GM12878 (cell line): ENCODE results near the gene ETS1. TPM values are rescaled to one million over a fixed set of nuclear protein-coding genes. Genes with fewer than 3 reads are reported as not detected.

ENCODE experiments used
- EED ChIP-seq: sonication (generic); IDR thresholded peaks from 2 replicates; pipeline ENCODE4 v1.6.1; 2016; ENCODE audit warnings: antibody characterized with exemption, low read depth
- ETV6 ChIP-seq, 2 experiments: fragments of 450-650 bp in 1 of 2; IDR thresholded peaks in 1 of 2; conservative IDR thresholded peaks in 1 of 2; 2 replicates each; pipeline ENCODE4 v1.6.1; 2014; ENCODE audit warnings: antibody characterized with exemption in 1 of 2, borderline replicate concordance in 1 of 2, low read depth in 1 of 2, mild to moderate bottlenecking in 1 of 2, moderate library complexity in 1 of 2
- FOS ChIP-seq: IDR thresholded peaks from 3 replicates; pipeline ENCODE4 v1.6.1; 2011; ENCODE audit warnings: borderline replicate concordance; ENCODE audit not compliant: insufficient read length; ENCODE audit errors: extremely low read depth
- FOXM1 ChIP-seq: IDR thresholded peaks from 2 replicates; pipeline ENCODE4 v1.6.1; 2012; ENCODE audit warnings: low read depth, mild to moderate bottlenecking, inconsistent platforms, low read length, moderate library complexity
- MYC ChIP-seq: IDR thresholded peaks from 2 replicates; pipeline ENCODE4 v1.6.1; 2011; ENCODE audit warnings: mild to moderate bottlenecking, low read length, moderate library complexity, inconsistent platforms; ENCODE audit not compliant: insufficient read depth, insufficient replicate concordance, insufficient read length, severe bottlenecking
- PAX5 ChIP-seq: IDR thresholded peaks from 2 replicates; pipeline ENCODE4 v1.6.1; 2011; ENCODE audit warnings: low read depth, low read length, borderline replicate concordance
- RBBP5 ChIP-seq: fragments of 200-600 bp; sonication (generic); conservative IDR thresholded peaks from 2 replicates; pipeline ENCODE4 v1.6.1; 2016
- SMARCA5 ChIP-seq: fragments of 450-650 bp; IDR thresholded peaks from 2 replicates; pipeline ENCODE4 v1.6.1; 2017; ENCODE audit warnings: mild to moderate bottlenecking
- SP1 ChIP-seq: IDR thresholded peaks from one replicate; pipeline ENCODE4 v1.6.1; 2011; ENCODE audit warnings: low read depth, low read length
- ZNF24 ChIP-seq: fragments of 450-650 bp; IDR thresholded peaks from 2 replicates; pipeline ENCODE4 v1.6.1; 2017; ENCODE audit warnings: antibody characterized with exemption, mild to moderate bottlenecking
- ZNF384 ChIP-seq: IDR thresholded peaks from 2 replicates; pipeline ENCODE4 v1.6.1; 2012; ENCODE audit warnings: low read depth, mild to moderate bottlenecking, low read length, improper control_type of control experiment, borderline replicate concordance
- ZZZ3 ChIP-seq: IDR thresholded peaks from 2 replicates; pipeline ENCODE4 v1.6.1; 2011; ENCODE audit warnings: low read depth; ENCODE audit not compliant: control insufficient read depth, insufficient read length
- polyA plus RNA-seq, 11 experiments: library from polyadenylated mRNA; depleted of rRNA in 4 of 11; unstranded in 6 of 11; stranded (reverse) in 5 of 11; fragments of >200 nt; fragmentation: Nextera tagmentation in 4 of 11; fragmentation: Illumina TruSeq in 1 of 11; extraction: Ambion mirVana in 4 of 11; extraction: Trizol in 1 of 11; gene quantifications; 1 replicate in 1 of 11; 2 replicates in 10 of 11; pipeline versions ENCODE4 v1.2.1 to v1.2.3, GENCODE V29; 2011 to 2016; ENCODE audit warnings: inconsistent platforms in 2 of 11, missing spikeins in 2 of 11, low read depth in 1 of 11
- total RNA-seq, 4 experiments: library from RNA; depleted of rRNA in 3 of 4; stranded (reverse); fragments of >200 nt in 3 of 4; fragmentation: Illumina TruSeq in 1 of 4; extraction: Trizol in 1 of 4; gene quantifications; 2 replicates each; pipeline versions ENCODE4 v1.2.1 to v1.2.3, GENCODE V29; 2013 to 2021
- TF ChIP-seq, protein P1 (sequence below): fragments of 450-650 bp; conservative IDR thresholded peaks from 2 replicates; pipeline ENCODE4 v1.6.1; 2017; ENCODE audit warnings: mild to moderate bottlenecking, moderate library complexity
- TF ChIP-seq, protein P2 (sequence below): IDR thresholded peaks from 2 replicates; pipeline ENCODE4 v1.6.1; 2012; ENCODE audit warnings: mild to moderate bottlenecking, low read depth, low read length
- TF ChIP-seq, protein P3 (sequence below): fragments of 450-650 bp; IDR thresholded peaks from 2 replicates; pipeline ENCODE4 v1.6.1; 2017; ENCODE audit warnings: mild to moderate bottlenecking, low read depth, inconsistent platforms; ENCODE audit not compliant: poor library complexity, severe bottlenecking
- TF ChIP-seq, protein P4 (sequence below): IDR thresholded peaks from 2 replicates; pipeline ENCODE4 v1.6.1; 2012; ENCODE audit warnings: low read depth, low read length, improper control_type of control experiment
- TF ChIP-seq, protein P5 (sequence below): IDR thresholded peaks from 2 replicates; pipeline ENCODE4 v1.6.1; 2011; ENCODE audit warnings: borderline replicate concordance, low read depth, mild to moderate bottlenecking, moderate library complexity, mixed read lengths, low read length; ENCODE audit not compliant: insufficient read depth; ENCODE audit errors: extremely low read length

The ETS1 gene
- total and polyA plus RNA-seq, 10 of the 15 experiments (the other 5 are each of a cell fraction or from before 2014, with no cell fraction given) = 12.5 to 112 (median 55.5) TPM

DNA sequence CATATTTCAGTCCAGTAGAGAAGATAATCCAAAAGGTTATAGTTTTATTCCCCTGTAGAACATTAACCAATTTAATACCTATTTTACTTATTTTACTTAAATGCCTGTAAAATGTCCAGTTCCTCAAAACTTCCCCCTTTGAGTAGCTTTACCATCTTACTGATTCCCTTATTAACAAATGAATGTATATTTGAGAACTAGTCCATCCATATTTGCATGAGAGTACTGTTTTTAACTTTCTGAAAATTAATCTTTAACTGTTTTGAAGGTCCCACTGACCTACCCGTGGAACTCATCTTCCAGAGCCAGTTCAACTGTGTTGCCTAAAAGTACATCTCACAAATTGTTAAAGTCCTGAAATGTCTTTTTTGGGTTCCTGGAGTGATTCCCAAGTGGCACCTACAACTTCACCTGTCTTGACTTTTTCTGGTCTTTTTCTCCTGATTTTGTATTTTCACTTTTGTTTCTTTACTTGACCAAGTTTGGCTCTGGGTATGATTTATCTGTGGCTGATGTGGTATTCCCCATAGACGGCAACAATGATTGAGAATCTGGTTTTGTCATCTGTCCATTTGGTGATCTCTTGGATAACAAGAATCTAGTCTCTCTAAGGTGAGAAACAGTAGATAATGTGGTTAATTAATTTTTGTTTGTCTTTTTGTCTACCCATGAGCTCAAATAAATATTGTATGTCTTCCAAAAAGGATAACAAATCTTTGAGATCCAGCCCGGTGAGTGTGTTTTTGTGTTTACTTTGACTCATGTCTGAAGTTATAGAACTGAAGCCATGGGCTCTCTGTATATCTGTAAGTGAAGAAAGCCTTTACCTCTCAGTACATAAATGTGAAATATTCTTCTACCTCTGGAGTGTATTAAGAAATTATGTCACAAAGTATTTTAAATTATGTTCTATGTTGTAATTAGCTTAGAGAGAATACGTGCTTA is 174.2 kb downstream of the ETS1 start (continued):
- TF ChIP-seq, protein P1, sequence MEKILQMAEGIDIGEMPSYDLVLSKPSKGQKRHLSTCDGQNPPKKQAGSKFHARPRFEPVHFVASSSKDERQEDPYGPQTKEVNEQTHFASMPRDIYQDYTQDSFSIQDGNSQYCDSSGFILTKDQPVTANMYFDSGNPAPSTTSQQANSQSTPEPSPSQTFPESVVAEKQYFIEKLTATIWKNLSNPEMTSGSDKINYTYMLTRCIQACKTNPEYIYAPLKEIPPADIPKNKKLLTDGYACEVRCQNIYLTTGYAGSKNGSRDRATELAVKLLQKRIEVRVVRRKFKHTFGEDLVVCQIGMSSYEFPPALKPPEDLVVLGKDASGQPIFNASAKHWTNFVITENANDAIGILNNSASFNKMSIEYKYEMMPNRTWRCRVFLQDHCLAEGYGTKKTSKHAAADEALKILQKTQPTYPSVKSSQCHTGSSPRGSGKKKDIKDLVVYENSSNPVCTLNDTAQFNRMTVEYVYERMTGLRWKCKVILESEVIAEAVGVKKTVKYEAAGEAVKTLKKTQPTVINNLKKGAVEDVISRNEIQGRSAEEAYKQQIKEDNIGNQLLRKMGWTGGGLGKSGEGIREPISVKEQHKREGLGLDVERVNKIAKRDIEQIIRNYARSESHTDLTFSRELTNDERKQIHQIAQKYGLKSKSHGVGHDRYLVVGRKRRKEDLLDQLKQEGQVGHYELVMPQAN = no peak
- TF ChIP-seq RBBP5 (no peak), MYC (no peak), ZNF24 (peak; percentile 98), SP1 (no peak), EED (peak; percentile 52; the same call in 1 of the 2 replicates), FOXM1 (peak; percentile 71), ZNF384 (no peak), ZZZ3 (no peak), ETV6 (conservative IDR thresholded peaks at IDR 0.05 in 1 of 2, IDR thresholded peaks at IDR 0.05 in 1 of 2; ENCODE audit: borderline replicate concordance in 1 of 2, low read depth in 1 of 2) (no peak), FOS (no peak), PAX5 (no peak), SMARCA5 (no peak)
- TF ChIP-seq, protein P2, sequence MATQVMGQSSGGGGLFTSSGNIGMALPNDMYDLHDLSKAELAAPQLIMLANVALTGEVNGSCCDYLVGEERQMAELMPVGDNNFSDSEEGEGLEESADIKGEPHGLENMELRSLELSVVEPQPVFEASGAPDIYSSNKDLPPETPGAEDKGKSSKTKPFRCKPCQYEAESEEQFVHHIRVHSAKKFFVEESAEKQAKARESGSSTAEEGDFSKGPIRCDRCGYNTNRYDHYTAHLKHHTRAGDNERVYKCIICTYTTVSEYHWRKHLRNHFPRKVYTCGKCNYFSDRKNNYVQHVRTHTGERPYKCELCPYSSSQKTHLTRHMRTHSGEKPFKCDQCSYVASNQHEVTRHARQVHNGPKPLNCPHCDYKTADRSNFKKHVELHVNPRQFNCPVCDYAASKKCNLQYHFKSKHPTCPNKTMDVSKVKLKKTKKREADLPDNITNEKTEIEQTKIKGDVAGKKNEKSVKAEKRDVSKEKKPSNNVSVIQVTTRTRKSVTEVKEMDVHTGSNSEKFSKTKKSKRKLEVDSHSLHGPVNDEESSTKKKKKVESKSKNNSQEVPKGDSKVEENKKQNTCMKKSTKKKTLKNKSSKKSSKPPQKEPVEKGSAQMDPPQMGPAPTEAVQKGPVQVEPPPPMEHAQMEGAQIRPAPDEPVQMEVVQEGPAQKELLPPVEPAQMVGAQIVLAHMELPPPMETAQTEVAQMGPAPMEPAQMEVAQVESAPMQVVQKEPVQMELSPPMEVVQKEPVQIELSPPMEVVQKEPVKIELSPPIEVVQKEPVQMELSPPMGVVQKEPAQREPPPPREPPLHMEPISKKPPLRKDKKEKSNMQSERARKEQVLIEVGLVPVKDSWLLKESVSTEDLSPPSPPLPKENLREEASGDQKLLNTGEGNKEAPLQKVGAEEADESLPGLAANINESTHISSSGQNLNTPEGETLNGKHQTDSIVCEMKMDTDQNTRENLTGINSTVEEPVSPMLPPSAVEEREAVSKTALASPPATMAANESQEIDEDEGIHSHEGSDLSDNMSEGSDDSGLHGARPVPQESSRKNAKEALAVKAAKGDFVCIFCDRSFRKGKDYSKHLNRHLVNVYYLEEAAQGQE = no peak
- TF ChIP-seq, protein P3, sequence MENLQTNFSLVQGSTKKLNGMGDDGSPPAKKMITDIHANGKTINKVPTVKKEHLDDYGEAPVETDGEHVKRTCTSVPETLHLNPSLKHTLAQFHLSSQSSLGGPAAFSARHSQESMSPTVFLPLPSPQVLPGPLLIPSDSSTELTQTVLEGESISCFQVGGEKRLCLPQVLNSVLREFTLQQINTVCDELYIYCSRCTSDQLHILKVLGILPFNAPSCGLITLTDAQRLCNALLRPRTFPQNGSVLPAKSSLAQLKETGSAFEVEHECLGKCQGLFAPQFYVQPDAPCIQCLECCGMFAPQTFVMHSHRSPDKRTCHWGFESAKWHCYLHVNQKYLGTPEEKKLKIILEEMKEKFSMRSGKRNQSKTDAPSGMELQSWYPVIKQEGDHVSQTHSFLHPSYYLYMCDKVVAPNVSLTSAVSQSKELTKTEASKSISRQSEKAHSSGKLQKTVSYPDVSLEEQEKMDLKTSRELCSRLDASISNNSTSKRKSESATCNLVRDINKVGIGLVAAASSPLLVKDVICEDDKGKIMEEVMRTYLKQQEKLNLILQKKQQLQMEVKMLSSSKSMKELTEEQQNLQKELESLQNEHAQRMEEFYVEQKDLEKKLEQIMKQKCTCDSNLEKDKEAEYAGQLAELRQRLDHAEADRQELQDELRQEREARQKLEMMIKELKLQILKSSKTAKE = peak; percentile 80
- TF ChIP-seq, protein P4, sequence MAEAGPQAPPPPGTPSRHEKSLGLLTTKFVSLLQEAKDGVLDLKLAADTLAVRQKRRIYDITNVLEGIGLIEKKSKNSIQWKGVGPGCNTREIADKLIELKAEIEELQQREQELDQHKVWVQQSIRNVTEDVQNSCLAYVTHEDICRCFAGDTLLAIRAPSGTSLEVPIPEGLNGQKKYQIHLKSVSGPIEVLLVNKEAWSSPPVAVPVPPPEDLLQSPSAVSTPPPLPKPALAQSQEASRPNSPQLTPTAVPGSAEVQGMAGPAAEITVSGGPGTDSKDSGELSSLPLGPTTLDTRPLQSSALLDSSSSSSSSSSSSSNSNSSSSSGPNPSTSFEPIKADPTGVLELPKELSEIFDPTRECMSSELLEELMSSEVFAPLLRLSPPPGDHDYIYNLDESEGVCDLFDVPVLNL = no peak
- TF ChIP-seq, protein P5, sequence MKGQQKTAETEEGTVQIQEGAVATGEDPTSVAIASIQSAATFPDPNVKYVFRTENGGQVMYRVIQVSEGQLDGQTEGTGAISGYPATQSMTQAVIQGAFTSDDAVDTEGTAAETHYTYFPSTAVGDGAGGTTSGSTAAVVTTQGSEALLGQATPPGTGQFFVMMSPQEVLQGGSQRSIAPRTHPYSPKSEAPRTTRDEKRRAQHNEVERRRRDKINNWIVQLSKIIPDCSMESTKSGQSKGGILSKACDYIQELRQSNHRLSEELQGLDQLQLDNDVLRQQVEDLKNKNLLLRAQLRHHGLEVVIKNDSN = no peak
